Right lobe of liver (tissue), 4 donors: Measurements from ENCODE around the gene MORC2.

ENCODE experiments used
- CTCF ChIP-seq, 4 donors: fragments of 200-600 bp in 3 of 4; fragments of 450-650 bp in 1 of 4; IDR thresholded peaks; one replicate each; pipeline versions ENCODE4 v1.5.1 to v1.8.0; 2016 to 2022; ENCODE audit warnings: antibody characterized with exemption in 4 of 4, mild to moderate bottlenecking in 2 of 4
- POLR2A ChIP-seq: fragments of 450-650 bp; IDR thresholded peaks from one replicate; pipeline ENCODE4 v1.6.1; 2017; ENCODE audit warnings: antibody characterized with exemption, mild to moderate bottlenecking
- donor health status: DM: no; HTN: no; CAD: no.
- donor health status: DM: no; HTN: no; CAD: no.
- donor health status: DM: no; HTN: yes; CAD: no.

GRCh38 chr22:30931541-30932300, 36.9 kb downstream of the MORC2 start:
- TF ChIP-seq POLR2A (no peak), CTCF (IDR thresholded peaks at IDR 0.05) (no peak)
